Liver (tissue), 9 donors: ENCODE data around the gene DISC1. TPM values are rescaled to one million over a fixed set of nuclear protein-coding genes. Genes with fewer than 3 reads are reported as not detected.

ENCODE experiments used
- DNase-seq: peaks from one replicate; pipeline ENCODE4 v3.0.0-alpha.2; 2017; ENCODE audit warnings: low spot score
- H3K27ac ChIP-seq, 2 donors: one replicate each; pipeline ENCODE4 v1.7.0; 2013; ENCODE audit warnings: inconsistent platforms in 2 of 2, low read length in 2 of 2, control low read depth in 1 of 2, low read depth in 1 of 2, mild to moderate bottlenecking in 1 of 2
- H3K27me3 ChIP-seq, 4 donors: one replicate each; pipeline versions ENCODE4 v1.6.1 to v1.7.0; 2013; ENCODE audit warnings: low read length in 3 of 4, inconsistent platforms in 1 of 4, mild to moderate bottlenecking in 1 of 4, moderate library complexity in 1 of 4; ENCODE audit not compliant: control insufficient read depth in 4 of 4, insufficient read depth in 4 of 4
- H3K36me3 ChIP-seq, 4 donors: one replicate each; pipeline versions ENCODE4 v1.6.1 to v1.7.0; 2013; ENCODE audit warnings: low read length in 3 of 4, mild to moderate bottlenecking in 3 of 4, low read depth in 1 of 4, moderate library complexity in 1 of 4; ENCODE audit not compliant: control insufficient read depth in 4 of 4, insufficient read depth in 3 of 4
- H3K4me1 ChIP-seq, 4 donors: one replicate each; pipeline versions ENCODE4 v1.6.1 to v1.7.0; 2013; ENCODE audit warnings: low read length in 3 of 4, mild to moderate bottlenecking in 3 of 4, moderate library complexity in 1 of 4; ENCODE audit not compliant: control insufficient read depth in 4 of 4, insufficient read depth in 4 of 4
- H3K4me3 ChIP-seq, 3 donors: one replicate each; pipeline versions ENCODE4 v1.6.1 to v1.7.0; 2013; ENCODE audit warnings: low read length in 3 of 3, control low read depth in 1 of 3, low read depth in 1 of 3, mild to moderate bottlenecking in 1 of 3
- H3K9ac ChIP-seq, 2 donors: one replicate each; pipeline ENCODE4 v1.7.0; 2013; ENCODE audit warnings: low read length in 2 of 2, mild to moderate bottlenecking in 2 of 2, moderate library complexity in 2 of 2, control low read depth in 1 of 2, low read depth in 1 of 2
- H3K9me3 ChIP-seq, 4 donors: one replicate each; pipeline versions ENCODE4 v1.6.1 to v1.7.0; 2013; ENCODE audit warnings: low read length in 3 of 4; ENCODE audit not compliant: control insufficient read depth in 4 of 4
- EGR1 ChIP-seq, 2 donors: IDR thresholded peaks; 2 replicates each; pipeline ENCODE4 v1.6.1; 2016 to 2018; ENCODE audit warnings: antibody characterized with exemption in 2 of 2, low read depth in 2 of 2
- FOXA1 ChIP-seq: IDR thresholded peaks from 2 replicates; pipeline ENCODE4 v1.6.1; 2016; ENCODE audit warnings: antibody characterized with exemption
- FOXA2 ChIP-seq: IDR thresholded peaks from 2 replicates; pipeline ENCODE4 v1.6.1; 2016; ENCODE audit warnings: antibody characterized with exemption
- HNF4G ChIP-seq: IDR thresholded peaks from 2 replicates; pipeline ENCODE4 v1.6.1; 2016; ENCODE audit warnings: antibody characterized with exemption
- JUND ChIP-seq, 2 donors: IDR thresholded peaks; 2 replicates each; pipeline ENCODE4 v1.6.1; 2016; ENCODE audit warnings: antibody characterized with exemption in 2 of 2
- NR2F2 ChIP-seq: IDR thresholded peaks from 2 replicates; pipeline ENCODE4 v1.6.1; 2016; ENCODE audit warnings: antibody characterized with exemption
- RAD21 ChIP-seq, 2 donors: IDR thresholded peaks; 2 replicates each; pipeline ENCODE4 v1.6.1; 2016; ENCODE audit warnings: antibody characterized with exemption in 2 of 2, mild to moderate bottlenecking in 2 of 2
- RXRA ChIP-seq, 2 donors: IDR thresholded peaks; 2 replicates each; pipeline ENCODE4 v1.6.1; 2017 to 2018; ENCODE audit warnings: antibody characterized with exemption in 2 of 2, mild to moderate bottlenecking in 1 of 2
- TAF1 ChIP-seq: conservative IDR thresholded peaks from 2 replicates; pipeline ENCODE4 v1.6.1; 2016; ENCODE audit warnings: antibody characterized with exemption, mild to moderate bottlenecking
- YY1 ChIP-seq: IDR thresholded peaks from 2 replicates; pipeline ENCODE4 v1.6.1; 2016; ENCODE audit warnings: antibody characterized with exemption, mild to moderate bottlenecking
- WGBS: extraction: QIAGEN DNeasy Blood & Tissue Kit; methylation state at CpG from one replicate; pipeline ENCODE4 v1.1.7; 2013; 5-methylcytosine and 5-hydroxymethylcytosine counted together
- polyA plus RNA-seq, 2 donors: library from polyadenylated mRNA; stranded (reverse) in 1 of 2; unstranded in 1 of 2; fragments of 200-250 nt in 1 of 2; fragments of >200 nt in 1 of 2; fragmentation: Nextera tagmentation in 1 of 2; extraction: Ambion mirVana in 1 of 2; gene quantifications; one replicate each; pipeline versions ENCODE4 v1.2.1 to v1.2.3, GENCODE V29; 2013 to 2015
- total RNA-seq, 2 donors: library from RNA; depleted of rRNA; stranded (reverse); fragments of >200 nt; gene quantifications; one replicate each; pipeline ENCODE4 v1.2.3, GENCODE V29; 2014
- TF ChIP-seq, protein P1 (sequence below): IDR thresholded peaks from 2 replicates; pipeline ENCODE4 v1.6.1; 2016; ENCODE audit warnings: antibody characterized with exemption, mild to moderate bottlenecking
- TF ChIP-seq, protein P2 (sequence below): fragments of 150-350 bp; IDR thresholded peaks from 2 replicates; pipeline ENCODE4 v1.5.1; 2017; ENCODE audit warnings: improper control_type of control experiment, low read depth, low read length; ENCODE audit not compliant: missing input control
- TF ChIP-seq, protein P3 (sequence below): IDR thresholded peaks from 2 replicates; pipeline ENCODE4 v1.6.1; 2016; ENCODE audit warnings: antibody characterized with exemption
- TF ChIP-seq, protein P4 (sequence below): IDR thresholded peaks from 2 replicates; pipeline ENCODE4 v1.6.1; 2016; ENCODE audit warnings: antibody characterized with exemption
- donor health status: healthy.
- donor health status: healthy.
- donor health status: healthy.
- donor health status: healthy.
- donor health status: healthy.

DISC1 gene
- total and polyA plus RNA-seq, 4 donors = 0.45 to 6.3 (median 2.3) TPM

DNA sequence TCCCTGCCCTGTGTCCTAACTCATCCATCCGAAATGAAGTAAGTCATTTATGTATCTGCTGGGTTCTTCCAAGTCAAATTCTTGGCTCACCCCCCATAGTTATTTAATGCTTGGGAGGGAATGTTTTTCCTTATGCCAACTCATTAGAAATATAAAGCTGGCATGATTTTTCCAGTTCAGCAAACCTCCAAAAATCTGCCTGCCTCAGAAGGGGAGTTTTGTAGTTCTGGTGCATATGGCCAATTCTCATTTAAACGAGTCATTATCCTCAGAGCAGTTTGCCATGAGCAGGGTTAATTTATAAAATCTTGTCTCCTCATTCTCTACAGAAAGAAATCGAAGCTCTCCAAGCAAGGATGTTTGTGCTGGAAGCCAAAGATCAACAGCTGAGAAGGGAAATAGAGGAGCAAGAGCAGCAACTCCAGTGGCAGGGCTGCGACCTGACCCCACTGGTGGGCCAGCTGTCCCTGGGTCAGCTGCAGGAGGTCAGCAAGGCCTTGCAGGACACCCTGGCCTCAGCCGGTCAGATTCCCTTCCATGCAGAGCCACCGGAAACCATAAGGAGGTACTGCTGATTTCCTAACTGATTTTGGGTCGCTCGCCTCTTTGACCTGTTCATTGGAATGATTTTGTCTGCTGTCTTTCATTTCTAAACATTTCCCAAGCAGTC lies 144.1 kb downstream of the DISC1 start:
- DNase-seq = no peak
- Histone ChIP-seq H3K36me3 (no peaks in the 10 kb centered on the region), H3K9me3 (no peaks in the 10 kb centered on the region), H3K27ac (no peak overlapping the region), H3K4me3 (no peak overlapping the region), H3K9ac (no peak overlapping the region), H3K4me1 (no peaks in the 10 kb centered on the region), H3K27me3 (no peaks in the 10 kb centered on the region)
- TF ChIP-seq RXRA (IDR thresholded peaks at IDR 0.05) (peak in 1 of 2 donors; percentile 18), NR2F2 (peak; percentile 94), TAF1 (no peak)
- WGBS = 71% methylated on average over 8 of the region's 8 CpGs

DNA sequence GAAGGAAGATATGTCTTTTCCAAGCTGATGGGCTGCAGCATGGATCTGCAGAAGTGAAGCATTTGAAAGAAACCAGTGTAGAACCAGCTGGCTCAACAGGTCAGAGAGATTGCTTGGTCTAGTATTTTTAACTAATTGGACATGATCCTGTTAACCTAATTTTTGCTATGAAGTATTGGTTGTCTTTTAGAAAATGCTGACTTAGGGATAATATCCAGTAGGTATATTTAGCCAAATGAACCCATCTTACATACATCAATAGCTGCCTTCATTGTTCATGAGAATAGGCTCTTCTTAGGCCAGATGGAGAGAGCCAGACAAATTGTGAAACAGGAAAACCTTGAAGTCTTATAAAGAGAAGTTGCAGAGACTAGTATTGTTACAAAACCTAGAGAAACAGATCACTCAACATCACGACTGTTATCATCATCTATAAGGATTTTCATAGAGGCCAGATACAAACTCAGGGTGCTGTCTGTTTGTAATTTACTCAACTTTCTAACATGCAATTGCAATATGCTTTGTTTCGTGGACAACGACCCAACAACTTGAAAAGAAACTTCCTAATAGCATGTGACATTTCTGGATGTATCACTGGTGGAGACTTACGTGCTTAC lies 148.2 kb downstream of the DISC1 start:
- TF ChIP-seq, protein P1, sequence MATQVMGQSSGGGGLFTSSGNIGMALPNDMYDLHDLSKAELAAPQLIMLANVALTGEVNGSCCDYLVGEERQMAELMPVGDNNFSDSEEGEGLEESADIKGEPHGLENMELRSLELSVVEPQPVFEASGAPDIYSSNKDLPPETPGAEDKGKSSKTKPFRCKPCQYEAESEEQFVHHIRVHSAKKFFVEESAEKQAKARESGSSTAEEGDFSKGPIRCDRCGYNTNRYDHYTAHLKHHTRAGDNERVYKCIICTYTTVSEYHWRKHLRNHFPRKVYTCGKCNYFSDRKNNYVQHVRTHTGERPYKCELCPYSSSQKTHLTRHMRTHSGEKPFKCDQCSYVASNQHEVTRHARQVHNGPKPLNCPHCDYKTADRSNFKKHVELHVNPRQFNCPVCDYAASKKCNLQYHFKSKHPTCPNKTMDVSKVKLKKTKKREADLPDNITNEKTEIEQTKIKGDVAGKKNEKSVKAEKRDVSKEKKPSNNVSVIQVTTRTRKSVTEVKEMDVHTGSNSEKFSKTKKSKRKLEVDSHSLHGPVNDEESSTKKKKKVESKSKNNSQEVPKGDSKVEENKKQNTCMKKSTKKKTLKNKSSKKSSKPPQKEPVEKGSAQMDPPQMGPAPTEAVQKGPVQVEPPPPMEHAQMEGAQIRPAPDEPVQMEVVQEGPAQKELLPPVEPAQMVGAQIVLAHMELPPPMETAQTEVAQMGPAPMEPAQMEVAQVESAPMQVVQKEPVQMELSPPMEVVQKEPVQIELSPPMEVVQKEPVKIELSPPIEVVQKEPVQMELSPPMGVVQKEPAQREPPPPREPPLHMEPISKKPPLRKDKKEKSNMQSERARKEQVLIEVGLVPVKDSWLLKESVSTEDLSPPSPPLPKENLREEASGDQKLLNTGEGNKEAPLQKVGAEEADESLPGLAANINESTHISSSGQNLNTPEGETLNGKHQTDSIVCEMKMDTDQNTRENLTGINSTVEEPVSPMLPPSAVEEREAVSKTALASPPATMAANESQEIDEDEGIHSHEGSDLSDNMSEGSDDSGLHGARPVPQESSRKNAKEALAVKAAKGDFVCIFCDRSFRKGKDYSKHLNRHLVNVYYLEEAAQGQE = no peak
- TF ChIP-seq JUND (IDR thresholded peaks at IDR 0.05) (no peak), FOXA1 (no peak), EGR1 (IDR thresholded peaks at IDR 0.05; ENCODE audit: low read depth in 2 of 2) (no peak), YY1 (no peak)
- TF ChIP-seq, protein P2, sequence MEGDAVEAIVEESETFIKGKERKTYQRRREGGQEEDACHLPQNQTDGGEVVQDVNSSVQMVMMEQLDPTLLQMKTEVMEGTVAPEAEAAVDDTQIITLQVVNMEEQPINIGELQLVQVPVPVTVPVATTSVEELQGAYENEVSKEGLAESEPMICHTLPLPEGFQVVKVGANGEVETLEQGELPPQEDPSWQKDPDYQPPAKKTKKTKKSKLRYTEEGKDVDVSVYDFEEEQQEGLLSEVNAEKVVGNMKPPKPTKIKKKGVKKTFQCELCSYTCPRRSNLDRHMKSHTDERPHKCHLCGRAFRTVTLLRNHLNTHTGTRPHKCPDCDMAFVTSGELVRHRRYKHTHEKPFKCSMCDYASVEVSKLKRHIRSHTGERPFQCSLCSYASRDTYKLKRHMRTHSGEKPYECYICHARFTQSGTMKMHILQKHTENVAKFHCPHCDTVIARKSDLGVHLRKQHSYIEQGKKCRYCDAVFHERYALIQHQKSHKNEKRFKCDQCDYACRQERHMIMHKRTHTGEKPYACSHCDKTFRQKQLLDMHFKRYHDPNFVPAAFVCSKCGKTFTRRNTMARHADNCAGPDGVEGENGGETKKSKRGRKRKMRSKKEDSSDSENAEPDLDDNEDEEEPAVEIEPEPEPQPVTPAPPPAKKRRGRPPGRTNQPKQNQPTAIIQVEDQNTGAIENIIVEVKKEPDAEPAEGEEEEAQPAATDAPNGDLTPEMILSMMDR = no peak

DNA sequence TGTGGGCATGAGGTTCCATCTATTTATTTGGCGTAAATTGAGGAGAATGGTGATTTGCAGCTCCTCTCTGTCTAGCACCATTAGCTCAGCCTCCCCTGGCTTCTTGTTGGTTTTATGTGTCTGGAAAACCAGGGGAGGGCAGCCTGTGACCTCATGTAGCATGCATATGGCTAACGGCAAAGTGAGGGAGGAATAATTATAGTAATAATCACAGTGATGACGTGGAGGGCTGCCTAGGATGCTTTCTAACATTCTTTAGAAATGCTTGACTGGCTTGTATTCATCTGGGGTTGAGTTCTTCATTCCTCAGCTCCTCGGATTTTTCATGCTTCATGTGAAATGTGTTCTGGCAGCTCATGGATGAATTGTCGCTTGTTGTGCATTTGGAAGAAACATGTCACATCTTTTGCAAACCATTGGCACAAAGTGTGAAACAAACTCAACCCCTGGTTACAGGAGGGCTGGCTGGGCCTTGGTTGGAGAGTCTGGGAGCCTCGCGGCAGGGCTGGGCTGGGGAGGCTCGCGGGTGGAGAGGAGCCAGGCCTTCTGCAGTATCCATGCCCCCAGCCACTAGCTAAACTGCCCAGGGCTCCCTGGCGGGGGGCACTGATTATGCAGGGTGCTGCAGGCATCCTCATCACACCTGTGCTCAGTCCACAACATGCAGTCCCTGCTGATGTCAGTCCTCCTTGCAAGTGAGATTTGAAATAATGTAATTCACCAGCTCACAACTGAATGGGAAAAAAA lies 149.6 kb downstream of the DISC1 start:
- Histone ChIP-seq H3K4me3 (no peak overlapping the region), H3K27ac (no peak overlapping the region), H3K9ac (no peak overlapping the region), H3K27me3 (no peaks in the 10 kb centered on the region), H3K9me3 (no peaks in the 10 kb centered on the region), H3K4me1 (no peaks in the 10 kb centered on the region), H3K36me3 (no peaks in the 10 kb centered on the region)
- 88% methylated on average over 10 of the region's 10 CpGs for WGBS
- TF ChIP-seq YY1 (no peak), HNF4G (no peak), EGR1 (IDR thresholded peaks at IDR 0.05; ENCODE audit: low read depth in 2 of 2) (no peak), RAD21 (IDR thresholded peaks at IDR 0.05) (no peak), FOXA2 (no peak), NR2F2 (no peak)
- TF ChIP-seq, protein P3, sequence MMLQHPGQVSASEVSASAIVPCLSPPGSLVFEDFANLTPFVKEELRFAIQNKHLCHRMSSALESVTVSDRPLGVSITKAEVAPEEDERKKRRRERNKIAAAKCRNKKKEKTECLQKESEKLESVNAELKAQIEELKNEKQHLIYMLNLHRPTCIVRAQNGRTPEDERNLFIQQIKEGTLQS = no peak
- TF ChIP-seq, protein P4, sequence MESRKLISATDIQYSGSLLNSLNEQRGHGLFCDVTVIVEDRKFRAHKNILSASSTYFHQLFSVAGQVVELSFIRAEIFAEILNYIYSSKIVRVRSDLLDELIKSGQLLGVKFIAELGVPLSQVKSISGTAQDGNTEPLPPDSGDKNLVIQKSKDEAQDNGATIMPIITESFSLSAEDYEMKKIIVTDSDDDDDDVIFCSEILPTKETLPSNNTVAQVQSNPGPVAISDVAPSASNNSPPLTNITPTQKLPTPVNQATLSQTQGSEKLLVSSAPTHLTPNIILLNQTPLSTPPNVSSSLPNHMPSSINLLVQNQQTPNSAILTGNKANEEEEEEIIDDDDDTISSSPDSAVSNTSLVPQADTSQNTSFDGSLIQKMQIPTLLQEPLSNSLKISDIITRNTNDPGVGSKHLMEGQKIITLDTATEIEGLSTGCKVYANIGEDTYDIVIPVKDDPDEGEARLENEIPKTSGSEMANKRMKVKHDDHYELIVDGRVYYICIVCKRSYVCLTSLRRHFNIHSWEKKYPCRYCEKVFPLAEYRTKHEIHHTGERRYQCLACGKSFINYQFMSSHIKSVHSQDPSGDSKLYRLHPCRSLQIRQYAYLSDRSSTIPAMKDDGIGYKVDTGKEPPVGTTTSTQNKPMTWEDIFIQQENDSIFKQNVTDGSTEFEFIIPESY = no peak
- no peak for DNase-seq

More for the DNA sequence above, 148.2 kb downstream of the DISC1 start:
- Histone ChIP-seq H3K4me1 (no peaks in the 10 kb centered on the region), H3K9me3 (no peaks in the 10 kb centered on the region), H3K36me3 (no peaks in the 10 kb centered on the region), H3K9ac (no peak overlapping the region), H3K4me3 (no peak overlapping the region), H3K27me3 (no peaks in the 10 kb centered on the region), H3K27ac (no peak overlapping the region)
- DNase-seq = no peak
- WGBS = 88% methylated on average over 4 of the region's 4 CpGs
